Glomerular visceral epithelial cell (primary cell): Measurements from ENCODE around the gene ITCH.
"Not testable (repeated sequence)": the region's sequence is repeated elsewhere in the genome, so short reads cannot be mapped to it uniquely, and the experiment has no call there.

Experiments used
- DNase-seq: peaks from one replicate; pipeline ENCODE4 v3.0.0-alpha.2; 2016; ENCODE audit errors: extremely low spot score

ITCH gene

DNA sequence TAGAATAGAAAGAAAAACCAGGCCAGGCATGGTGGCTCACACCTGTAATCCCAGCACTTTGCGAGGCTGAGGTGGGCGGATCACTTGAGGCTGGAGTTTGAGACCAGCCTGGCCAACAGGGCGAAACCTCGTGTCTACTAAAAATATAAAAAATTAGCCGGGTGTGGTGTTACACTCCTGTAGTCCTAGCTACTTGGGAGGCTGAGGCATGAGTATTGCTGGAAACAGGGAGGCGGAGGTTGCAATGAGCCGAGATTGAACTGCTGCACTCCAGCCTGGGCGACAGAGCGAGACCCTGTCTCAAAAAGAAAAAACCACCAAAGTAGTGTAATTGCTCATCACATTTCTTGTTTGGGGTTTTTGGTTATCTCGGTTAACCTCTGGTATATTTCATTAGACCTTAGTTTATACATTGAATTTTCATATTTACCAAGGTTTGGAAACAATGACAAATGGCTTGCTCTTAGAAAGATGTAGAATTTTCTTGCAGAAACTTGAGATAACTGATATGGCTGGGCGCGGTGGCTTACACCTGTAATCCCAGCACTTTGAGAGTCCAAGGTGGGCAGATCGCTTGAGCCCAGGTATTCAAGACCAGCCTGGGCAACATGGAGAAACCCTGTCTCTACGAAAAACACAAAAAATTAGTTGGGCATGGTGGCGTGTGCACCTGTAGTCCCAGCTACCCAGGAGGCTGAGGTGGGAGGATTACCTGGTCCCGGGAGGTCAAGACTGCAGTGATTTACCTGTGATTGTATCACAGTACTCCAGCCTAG is 14.2 kb downstream of the ITCH start:
- no peak for DNase-seq

- no peak for DNase-seq
These were observed 19.1 kb downstream of the ITCH start for GRCh38 chr20:34382174-34382573.

DNA sequence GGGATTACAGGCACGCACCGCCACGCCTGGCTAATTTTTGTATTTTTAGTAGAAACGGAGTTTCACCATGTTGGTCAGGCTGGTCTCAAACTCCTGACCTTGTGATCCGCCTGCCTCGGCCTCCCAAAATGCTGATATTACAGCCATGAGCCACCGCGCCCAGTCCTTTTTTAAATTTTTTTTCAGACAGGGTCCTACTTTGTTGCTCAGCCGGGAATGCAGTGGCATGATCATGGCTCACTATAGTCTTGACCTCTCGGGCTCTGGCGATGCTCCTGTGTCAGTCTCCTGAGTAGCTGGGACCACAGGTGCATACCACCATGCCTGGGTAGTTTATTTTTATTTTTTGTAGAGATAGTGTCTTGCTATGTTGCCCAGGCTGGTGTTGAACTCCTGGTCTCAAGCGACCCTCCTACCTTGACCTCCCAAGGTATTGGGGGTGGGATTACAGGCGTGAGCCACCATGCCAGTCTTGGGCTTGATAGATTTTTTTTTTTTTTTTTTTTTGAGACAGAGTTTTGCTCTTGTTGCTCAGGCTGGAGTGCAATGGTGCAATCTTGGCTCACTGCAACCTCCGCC is 19.9 kb downstream of the ITCH start:
- not testable (repeated sequence) for DNase-seq

DNA sequence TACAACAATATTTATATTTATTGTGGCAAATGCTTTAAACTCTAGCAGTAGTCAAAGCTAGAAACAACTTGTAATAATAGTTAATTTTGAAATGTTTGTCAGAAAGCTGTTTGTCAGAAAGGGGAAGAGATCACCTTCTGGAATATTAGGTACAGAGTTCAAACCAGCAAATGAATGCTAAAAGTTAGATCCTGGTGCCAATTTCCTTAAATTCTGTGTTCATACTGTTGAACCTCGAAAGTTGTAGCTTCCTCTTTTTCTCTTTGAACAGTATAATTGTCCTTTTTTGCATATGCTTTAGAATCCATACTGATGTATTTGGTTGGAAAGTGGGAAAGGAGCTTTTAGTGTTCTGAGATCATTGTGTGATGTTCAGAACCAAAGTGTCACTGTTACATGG is 22.4 kb downstream of the ITCH start:
- DNase-seq: no peak

- DNase-seq: peak; percentile 72
These were observed 24.9 kb downstream of the ITCH start for GRCh38 chr20:34388000-34388399.

DNA sequence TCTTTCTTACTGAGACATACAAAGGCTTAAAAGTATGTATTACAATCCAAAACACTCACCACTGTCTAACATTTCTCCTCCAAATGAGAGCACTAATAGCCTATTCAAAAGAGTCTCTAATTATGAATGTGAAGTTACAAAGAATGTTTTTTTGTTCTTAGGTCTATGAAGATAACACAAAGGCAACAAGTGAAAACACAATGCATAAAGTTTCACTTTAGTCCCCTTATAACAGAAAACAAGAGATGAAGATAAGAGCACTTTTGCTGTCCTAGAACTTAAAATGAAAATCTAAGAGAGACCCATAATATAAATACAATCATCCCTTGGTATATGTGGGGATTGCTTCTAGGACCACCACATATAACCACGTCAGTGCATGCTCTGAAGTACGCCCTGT is 25.6 kb downstream of the ITCH start:
- no peak for DNase-seq

DNA sequence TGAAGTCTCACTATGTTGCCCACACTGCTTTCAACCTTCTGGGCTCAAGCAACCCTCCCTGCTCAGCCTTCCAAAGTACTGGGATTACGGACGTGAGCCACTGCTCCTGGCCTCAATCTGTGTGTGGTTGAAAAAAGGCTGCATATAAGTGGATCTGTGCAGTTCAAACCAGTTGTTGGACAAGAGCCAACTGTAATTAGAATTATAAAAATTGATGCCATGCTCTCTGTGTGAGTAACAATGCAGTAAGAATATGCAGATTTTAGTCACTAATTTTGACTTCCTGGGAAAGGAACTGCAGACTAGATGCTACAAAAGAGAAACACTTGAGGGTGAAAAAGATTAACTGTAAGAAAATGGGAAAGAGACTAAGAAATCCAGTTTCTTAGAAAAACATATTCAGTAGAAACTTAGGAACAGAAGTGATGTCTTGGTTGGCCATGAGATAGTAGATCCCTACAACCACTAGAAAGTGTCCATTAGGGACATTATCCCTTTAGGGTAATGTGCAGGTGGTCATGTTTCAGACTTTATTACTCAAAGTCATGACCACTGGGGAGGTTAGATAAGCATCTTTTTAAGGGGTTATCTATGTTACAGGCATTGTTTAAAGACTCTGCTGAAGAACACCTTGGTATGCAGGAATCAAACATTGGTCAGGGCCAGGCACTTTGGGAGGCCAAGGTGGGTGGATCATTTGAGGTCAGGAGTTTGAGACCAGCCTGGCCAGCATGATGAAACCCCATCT is 26.3 kb downstream of the ITCH start:
- no peak for DNase-seq

- no peak for DNase-seq
These were observed 27.0 kb downstream of the ITCH start for GRCh38 chr20:34389954-34390555.

GRCh38 chr20:34396408-34396807 is 33.3 kb downstream of the ITCH start:
- DNase-seq: no peak

DNA sequence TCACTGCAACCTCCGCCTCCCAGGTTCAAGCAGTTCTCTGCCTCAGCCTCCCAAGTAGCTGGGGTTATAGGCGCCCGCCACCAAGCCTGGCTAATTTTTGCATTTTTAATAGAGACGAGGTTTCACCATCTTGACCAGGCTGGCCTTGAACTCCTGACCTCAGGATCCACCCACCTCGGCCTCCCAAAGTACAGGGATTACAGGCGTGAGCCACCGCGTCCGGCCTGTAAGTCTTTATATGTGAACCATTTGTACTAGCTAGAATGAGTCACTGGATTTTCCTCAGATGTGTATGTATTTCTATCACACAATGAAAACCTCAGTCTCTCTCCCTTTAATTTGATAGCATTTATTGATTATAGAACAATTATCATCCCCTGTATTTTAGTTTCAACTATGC is 34.0 kb downstream of the ITCH start:
- peak; percentile 45 for DNase-seq

GRCh38 chr20:34400776-34401175 is 37.7 kb downstream of the ITCH start:
- DNase-seq: peak; percentile 66

GRCh38 chr20:34401741-34402455 is 38.8 kb downstream of the ITCH start:
- no peak for DNase-seq

GRCh38 chr20:34402461-34402860 is 39.4 kb downstream of the ITCH start:
- DNase-seq: no peak

GRCh38 chr20:34403063-34403827 is 40.2 kb downstream of the ITCH start:
- DNase-seq: no peak

- no peak for DNase-seq
These were observed 40.8 kb downstream of the ITCH start for GRCh38 chr20:34403908-34404307.

DNA sequence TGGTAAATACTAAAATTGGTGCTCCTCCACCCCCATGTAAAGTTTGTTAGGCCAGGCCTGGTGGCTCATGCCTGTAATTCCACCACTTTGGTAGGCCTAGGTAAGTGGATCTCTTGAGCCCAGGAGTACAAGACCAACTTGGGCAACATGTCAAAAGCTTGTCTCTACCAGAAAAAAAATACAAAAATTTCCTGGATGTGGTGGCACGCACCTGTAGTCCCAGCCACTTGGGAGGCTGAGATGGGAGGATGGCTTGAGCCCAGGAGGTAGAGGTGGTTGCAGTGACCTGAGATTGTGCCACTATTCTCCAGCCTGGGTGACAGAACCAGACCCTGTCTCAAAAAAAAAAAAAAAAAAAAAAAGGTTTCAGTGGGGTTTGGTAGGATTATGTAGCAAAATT is 41.7 kb downstream of the ITCH start:
- no peak for DNase-seq

- DNase-seq: not testable (repeated sequence)
These were observed 42.2 kb downstream of the ITCH start for GRCh38 chr20:34405247-34405651.

- not testable (repeated sequence) for DNase-seq
These were observed 42.9 kb downstream of the ITCH start for GRCh38 chr20:34405942-34406341.

DNA sequence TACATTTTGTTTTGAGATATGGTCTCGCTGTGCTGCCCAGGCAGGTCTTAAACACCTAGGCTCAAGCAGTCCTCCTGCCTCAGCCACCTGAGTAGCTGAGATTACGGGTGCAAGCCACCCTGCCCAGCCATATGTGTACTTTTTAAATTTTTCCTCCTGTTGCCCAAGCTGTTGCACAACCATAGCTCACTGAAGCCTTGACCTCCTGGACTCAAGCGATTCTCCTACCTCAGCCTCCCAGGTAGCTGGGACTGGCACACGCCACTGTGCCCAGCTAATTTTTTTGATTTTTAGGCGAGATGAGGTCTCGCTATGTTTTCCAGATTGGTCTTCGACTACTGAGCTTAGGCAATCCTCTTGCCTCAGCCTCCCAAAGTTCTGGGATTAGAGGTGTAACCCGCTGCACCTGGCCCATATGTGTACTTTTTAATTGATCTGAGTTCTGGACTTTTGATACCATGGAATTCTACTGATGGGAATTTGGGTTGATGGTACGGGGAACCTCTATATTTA is 44.9 kb downstream of the ITCH start:
- DNase-seq: no peak

GRCh38 chr20:34410336-34410735 is 47.3 kb downstream of the ITCH start:
- DNase-seq: no peak

- no peak for DNase-seq
These were observed 49.4 kb downstream of the ITCH start for GRCh38 chr20:34412453-34412852.
